LNCaP clone FGC (cell line): ENCODE measurements around the gene TXLNB.

Experiments
- DNase-seq: peaks from one replicate; pipeline ENCODE4 v3.0.0-alpha.2; 2011; ENCODE audit warnings: low read depth
- H3K4me3 ChIP-seq: 2 replicates; pipeline ENCODE4 v1.5.1; 2011; ENCODE audit warnings: mild to moderate bottlenecking, low read depth, low read length, control low read depth
- TF ChIP-seq, protein P1 (sequence below): IDR thresholded peaks from 2 replicates; pipeline ENCODE4 v1.5.1; 2012; ENCODE audit warnings: mild to moderate bottlenecking; ENCODE audit not compliant: control insufficient read depth, insufficient read depth; ENCODE audit errors: extremely low read depth

Gene TXLNB

DNA sequence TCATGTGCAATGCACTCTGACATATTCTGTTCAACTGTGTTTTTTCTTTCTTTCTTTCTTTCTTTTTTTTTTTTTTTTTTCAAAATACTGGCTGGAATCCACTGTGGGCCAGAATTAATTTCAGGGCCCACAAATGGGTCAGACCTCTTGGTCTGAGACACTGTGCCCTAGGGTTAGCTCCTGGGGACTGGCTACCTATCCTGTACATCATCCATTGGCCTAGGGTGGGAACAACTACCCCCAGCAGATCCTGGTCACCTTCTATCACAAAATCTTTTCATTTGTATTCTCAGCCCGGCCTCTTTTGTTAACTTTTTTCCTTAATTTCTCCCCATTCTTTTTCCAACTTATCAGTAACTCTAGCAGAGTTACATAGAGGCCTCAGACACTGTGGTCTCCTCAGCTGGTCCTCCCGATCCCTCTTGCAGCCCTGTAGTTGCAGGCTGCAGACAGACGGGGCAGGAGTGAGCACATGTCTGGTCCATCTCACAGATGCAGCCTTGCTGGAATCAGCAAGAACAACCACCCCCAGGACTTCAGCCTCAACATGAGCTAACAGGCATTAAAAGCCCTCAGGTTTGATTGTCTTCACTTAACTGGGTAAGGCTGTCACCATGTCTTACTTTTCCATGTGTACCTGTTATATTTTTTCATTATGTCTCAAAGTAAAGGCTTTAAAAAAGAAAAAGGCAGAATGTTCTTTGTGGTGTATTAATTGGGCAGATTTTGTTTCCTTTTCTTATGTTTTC, 41.3 kb downstream of the TXLNB start:
- TF ChIP-seq, protein P1, sequence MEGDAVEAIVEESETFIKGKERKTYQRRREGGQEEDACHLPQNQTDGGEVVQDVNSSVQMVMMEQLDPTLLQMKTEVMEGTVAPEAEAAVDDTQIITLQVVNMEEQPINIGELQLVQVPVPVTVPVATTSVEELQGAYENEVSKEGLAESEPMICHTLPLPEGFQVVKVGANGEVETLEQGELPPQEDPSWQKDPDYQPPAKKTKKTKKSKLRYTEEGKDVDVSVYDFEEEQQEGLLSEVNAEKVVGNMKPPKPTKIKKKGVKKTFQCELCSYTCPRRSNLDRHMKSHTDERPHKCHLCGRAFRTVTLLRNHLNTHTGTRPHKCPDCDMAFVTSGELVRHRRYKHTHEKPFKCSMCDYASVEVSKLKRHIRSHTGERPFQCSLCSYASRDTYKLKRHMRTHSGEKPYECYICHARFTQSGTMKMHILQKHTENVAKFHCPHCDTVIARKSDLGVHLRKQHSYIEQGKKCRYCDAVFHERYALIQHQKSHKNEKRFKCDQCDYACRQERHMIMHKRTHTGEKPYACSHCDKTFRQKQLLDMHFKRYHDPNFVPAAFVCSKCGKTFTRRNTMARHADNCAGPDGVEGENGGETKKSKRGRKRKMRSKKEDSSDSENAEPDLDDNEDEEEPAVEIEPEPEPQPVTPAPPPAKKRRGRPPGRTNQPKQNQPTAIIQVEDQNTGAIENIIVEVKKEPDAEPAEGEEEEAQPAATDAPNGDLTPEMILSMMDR: peak; percentile 53
- no peak overlapping the region for H3K4me3 ChIP-seq
- DNase-seq: no peak

DNA sequence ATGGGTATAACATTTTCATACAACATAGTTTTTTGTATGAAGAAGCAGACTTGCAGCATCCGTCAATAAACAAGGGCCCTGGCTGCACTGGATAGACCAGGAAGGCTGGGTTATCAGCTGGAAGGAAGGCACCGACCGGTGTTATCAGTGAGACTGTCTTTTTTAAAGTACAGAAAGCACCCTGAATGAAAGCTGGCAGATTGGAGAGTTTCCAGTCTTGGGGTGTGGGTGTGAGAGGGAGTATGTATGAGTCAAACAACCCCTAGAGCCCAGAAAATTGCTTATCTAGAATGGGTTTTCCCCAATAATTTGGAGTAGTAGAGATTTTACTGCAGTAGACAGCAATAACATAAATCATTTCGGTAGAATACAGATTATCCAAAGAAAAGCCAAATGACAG, 42.4 kb downstream of the TXLNB start:
- DNase-seq: no peak

DNA sequence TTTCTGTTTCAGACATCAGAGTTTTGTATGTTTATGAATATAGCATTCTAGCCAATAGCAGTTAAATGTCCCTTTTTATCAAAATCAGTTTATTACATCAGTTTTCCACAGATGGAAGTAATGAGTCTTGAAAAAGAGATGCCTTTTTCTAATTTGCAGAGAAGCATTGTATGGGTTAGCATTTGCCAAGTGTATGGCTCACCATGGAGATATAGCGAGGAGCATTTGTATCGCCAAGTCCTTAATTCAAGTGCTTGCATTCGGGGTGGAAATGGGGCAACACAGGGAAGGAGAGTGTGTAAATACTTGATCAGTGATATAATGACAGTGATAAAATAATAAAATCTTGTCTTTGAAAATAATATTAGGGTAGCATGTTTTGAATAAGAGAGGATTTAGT, 42.9 kb downstream of the TXLNB start:
- TF ChIP-seq, protein P1: no peak
- no peak for DNase-seq
- no peak overlapping the region for H3K4me3 ChIP-seq

More for the DNA sequence above, 42.4 kb downstream of the TXLNB start:
- TF ChIP-seq, protein P1: no peak
- no peak overlapping the region for H3K4me3 ChIP-seq

DNA sequence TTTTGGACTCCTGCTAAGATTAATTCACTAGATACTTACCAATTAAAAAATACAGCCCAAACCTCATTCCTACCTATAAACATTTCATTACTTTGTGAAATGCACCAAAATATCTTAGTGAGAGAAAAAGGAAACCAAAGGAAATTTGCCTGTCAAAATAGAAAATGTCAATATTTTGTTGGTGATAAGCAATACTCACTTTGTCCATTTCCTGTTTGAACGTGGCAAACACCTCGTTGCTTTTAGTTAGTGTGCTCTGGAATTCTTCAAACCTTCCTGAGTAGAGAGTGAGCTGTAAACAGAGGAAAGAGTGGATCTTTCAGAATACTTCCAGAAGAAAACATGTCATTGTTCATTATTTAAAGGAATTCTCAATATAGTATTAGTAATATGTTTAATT, 44.2 kb downstream of the TXLNB start:
- TF ChIP-seq, protein P1: no peak
- H3K4me3 ChIP-seq: no peak overlapping the region
- DNase-seq: no peak

DNA sequence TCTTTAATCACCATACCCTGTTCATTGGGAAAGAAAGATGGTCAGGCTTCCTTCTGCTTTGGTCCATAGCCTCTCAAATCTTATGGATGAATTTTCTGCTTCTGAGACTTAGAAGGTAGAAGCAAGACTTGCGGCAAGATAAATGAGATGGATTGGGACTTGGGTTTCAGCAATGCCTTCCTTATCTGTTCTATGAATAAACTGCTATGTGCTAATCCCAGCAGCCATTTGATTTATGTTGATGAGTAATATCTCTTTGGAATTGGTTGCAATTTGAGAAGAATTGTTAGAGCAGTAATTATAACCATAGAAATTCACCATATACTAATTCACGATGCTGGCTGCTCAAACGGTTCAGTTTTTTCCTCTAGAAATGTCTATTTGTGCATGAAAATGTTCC, 48.3 kb downstream of the TXLNB start:
- TF ChIP-seq, protein P1: no peak

DNA sequence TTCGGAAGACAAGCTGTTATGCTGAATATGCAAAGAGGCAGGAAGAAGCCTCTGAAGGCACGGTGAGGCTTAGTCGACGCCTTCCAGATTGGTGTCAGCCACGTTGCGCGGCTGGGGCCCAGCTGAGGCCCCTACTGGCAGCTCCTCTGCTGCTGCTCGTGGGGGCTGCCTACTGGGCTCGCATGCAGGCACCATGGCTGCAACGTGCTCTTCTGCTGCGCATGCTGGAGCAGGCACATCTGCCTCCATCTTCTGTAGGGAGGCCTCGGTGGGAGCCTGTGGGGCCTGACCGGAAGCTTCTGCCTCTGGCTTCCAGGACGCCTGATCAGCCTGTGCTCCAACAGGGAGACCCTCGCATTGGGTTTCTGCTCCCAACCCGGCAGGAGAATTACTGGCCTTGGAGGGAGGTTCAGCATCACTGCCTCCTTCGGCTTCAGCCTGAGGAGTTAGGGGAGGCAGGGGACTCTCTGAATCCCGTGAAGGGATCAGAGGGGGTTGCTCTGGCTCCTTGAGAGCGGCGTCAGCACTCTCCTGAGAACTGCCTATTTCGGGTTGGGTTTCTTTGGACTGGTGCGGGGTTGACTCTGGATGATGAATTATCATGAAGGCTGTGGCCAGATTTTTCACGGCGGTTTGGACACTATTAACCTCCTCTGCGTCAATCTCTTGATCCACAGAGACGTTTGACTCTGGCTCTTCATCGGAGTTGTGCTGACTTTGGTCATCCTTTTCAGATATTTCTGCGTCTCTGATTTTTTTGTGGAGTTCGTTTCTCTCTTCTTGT, 49.1 kb downstream of the TXLNB start:
- H3K4me3 ChIP-seq: no peak overlapping the region
- no peak for DNase-seq
- TF ChIP-seq, protein P1: no peak

More for the DNA sequence above, 48.3 kb downstream of the TXLNB start:
- H3K4me3 ChIP-seq: no peak overlapping the region
- no peak for DNase-seq
